Sigmoid colon (tissue), 7 donors: ENCODE data around the gene OR2V2. TPM values are rescaled to one million over a fixed set of nuclear protein-coding genes. Genes with fewer than 3 reads are reported as not detected.

Source experiments
- DNase-seq: peaks from one replicate; pipeline ENCODE4 v3.0.0-alpha.2; 2019
- H3K27ac ChIP-seq, 4 donors: fragments of 200-600 bp; sonication (generic); one replicate each; pipeline ENCODE4 v1.5.1; 2016 to 2019; ENCODE audit warnings: mild to moderate bottlenecking in 1 of 4
- H3K27me3 ChIP-seq, 3 donors: fragments of 200-600 bp; sonication (generic); one replicate each; pipeline ENCODE4 v1.5.1; 2019; ENCODE audit warnings: mild to moderate bottlenecking in 1 of 3
- H3K36me3 ChIP-seq, 4 donors: fragments of 200-600 bp; sonication (generic); one replicate each; pipeline ENCODE4 v1.5.1; 2016 to 2019
- H3K4me1 ChIP-seq, 4 donors: fragments of 200-600 bp; sonication (generic); one replicate each; pipeline ENCODE4 v1.5.1; 2017 to 2019
- H3K4me3 ChIP-seq, 4 donors: fragments of 200-600 bp; sonication (generic); one replicate each; pipeline ENCODE4 v1.5.1; 2017 to 2019; ENCODE audit warnings: mild to moderate bottlenecking in 2 of 4, moderate library complexity in 1 of 4
- H3K9me3 ChIP-seq, 4 donors: fragments of 200-600 bp in 3 of 4; sonication (generic) in 3 of 4; one replicate each; pipeline versions ENCODE4 v1.5.1 to v1.6.1; 2013 to 2019
- EP300 ChIP-seq, 4 donors: sonication (generic); formaldehyde crosslinking; IDR thresholded peaks; one replicate each; pipeline ENCODE4 v1.6.1; 2017; ENCODE audit warnings: antibody characterized with exemption in 4 of 4
- POLR2A ChIP-seq, 2 donors: fragments of 450-650 bp; IDR thresholded peaks; one replicate each; pipeline ENCODE4 v1.6.1; 2016; ENCODE audit warnings: antibody characterized with exemption in 2 of 2, mild to moderate bottlenecking in 2 of 2, moderate library complexity in 2 of 2
- POLR2AphosphoS5 ChIP-seq, 4 donors: sonication (generic); formaldehyde crosslinking; IDR thresholded peaks; one replicate each; pipeline ENCODE4 v1.6.1; 2017; ENCODE audit warnings: antibody characterized with exemption in 4 of 4
- WGBS, 2 donors: extraction: QIAGEN DNeasy Blood & Tissue Kit; methylation state at CpG; one replicate each; pipeline ENCODE4 v1.1.7; 2013; 5-methylcytosine and 5-hydroxymethylcytosine counted together
- intact Hi-C: fragments of 100-400 bp; cut with DNase I; formaldehyde crosslinking; loops from one replicate; pipeline ENCODE4 v1.15.1; 2023
- polyA plus RNA-seq, 3 donors: library from polyadenylated mRNA; stranded (reverse); fragments of 200-250 nt; gene quantifications; one replicate each; pipeline ENCODE4 v1.2.3, GENCODE V29; 2013
- total RNA-seq, 4 donors: library from RNA; depleted of rRNA; stranded (reverse); fragments of >200 nt; gene quantifications; one replicate each; pipeline ENCODE4 v1.1.0, GENCODE V29; 2016
- TF ChIP-seq, protein P1 (sequence below), 4 experiments: fragments of 450-650 bp in 3 of 4; fragments of 200-600 bp in 1 of 4; IDR thresholded peaks; one replicate each; pipeline ENCODE4 v1.5.1; 2016 to 2019; ENCODE audit warnings: antibody characterized with exemption in 4 of 4, mild to moderate bottlenecking in 3 of 4, moderate library complexity in 2 of 4
- donor health status: healthy with polysubstance abuse.
- donor health status: Bipolar disorder and iron deficiency.
- donor health status: healthy.

OR2V2 gene
- total and polyA plus RNA-seq, 7 donors, result not detected

DNA sequence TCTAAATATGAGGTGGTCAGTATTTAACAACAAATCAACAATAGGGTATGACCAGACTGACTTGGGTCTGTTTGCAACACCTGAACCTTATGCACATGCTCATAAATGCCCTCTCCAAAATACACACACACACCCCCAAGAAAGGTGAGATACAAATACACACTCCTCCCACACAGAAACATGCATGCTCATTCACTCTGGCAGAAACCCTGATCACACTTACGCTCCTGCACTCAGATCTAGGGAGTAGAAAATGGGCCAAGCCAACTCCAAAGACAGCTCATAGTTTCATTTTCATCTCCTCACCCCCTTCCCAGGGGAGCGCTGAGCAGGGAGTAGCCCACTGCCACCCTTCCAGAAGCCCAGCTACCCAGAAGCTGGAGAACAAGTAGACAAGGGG is 46.3 kb downstream of the OR2V2 start:
- intact Hi-C loops, result no loop called here

DNA sequence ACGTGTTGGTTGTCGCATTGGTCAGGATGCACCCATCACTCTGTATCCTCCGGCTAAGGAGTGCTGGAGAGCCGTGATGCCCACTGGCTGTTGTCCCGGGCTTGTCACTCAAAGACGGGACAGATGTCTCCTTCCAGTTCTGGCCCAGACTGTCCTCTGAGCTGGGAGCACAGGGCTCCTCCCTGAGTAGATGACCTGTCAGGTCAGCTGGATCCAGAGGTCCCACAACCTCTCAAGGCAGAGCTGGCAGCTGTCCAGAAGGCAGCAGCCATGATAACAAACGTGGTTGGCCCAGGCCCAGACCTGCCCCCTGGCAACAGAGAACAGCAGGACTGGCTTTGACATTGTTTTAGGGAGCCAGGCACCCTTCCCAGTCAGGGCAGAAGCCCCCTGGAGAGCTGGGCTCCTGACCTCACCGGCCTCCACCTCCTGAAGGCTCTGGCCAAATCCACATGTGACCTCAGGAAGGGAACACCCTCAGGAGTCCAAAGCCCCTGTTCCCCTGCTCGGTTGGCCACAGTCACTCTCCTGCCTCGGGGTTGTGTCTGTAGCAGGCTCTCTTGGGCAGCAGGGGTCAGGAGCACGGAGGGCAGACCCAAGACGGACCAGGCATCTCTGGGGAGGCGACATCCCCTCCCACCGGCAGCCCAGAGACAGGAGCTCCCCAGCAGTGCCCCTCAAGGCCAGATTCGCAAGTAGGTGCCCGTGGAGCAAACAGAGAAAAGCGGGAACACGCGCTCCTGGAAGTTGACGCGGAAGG is 47.3 kb downstream of the OR2V2 start:
- Histone ChIP-seq H3K27me3 (no peaks in the 10 kb centered on the region), H3K4me1 (peaks cover 0 to 25% (median 8%) of the 10 kb centered on the region in 4 donors), H3K9me3 (no peaks in the 10 kb centered on the region), H3K36me3 (no peaks in the 10 kb centered on the region), H3K27ac (no peak overlapping the region), H3K4me3 (no peak overlapping the region)
- 80 to 88% methylated on average over 21 of the region's 21 CpGs for WGBS, 2 donors
- intact Hi-C loops, result no loop called here
- no peak for DNase-seq
- TF ChIP-seq POLR2A (IDR thresholded peaks at IDR 0.05) (no peak), POLR2AphosphoS5 (IDR thresholded peaks at IDR 0.05) (no peak), EP300 (IDR thresholded peaks at IDR 0.05) (no peak)
- TF ChIP-seq, protein P1, sequence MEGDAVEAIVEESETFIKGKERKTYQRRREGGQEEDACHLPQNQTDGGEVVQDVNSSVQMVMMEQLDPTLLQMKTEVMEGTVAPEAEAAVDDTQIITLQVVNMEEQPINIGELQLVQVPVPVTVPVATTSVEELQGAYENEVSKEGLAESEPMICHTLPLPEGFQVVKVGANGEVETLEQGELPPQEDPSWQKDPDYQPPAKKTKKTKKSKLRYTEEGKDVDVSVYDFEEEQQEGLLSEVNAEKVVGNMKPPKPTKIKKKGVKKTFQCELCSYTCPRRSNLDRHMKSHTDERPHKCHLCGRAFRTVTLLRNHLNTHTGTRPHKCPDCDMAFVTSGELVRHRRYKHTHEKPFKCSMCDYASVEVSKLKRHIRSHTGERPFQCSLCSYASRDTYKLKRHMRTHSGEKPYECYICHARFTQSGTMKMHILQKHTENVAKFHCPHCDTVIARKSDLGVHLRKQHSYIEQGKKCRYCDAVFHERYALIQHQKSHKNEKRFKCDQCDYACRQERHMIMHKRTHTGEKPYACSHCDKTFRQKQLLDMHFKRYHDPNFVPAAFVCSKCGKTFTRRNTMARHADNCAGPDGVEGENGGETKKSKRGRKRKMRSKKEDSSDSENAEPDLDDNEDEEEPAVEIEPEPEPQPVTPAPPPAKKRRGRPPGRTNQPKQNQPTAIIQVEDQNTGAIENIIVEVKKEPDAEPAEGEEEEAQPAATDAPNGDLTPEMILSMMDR (IDR thresholded peaks at IDR 0.05), result no peak

More for the DNA sequence above, 46.3 kb downstream of the OR2V2 start:
- H3K27me3 ChIP-seq, result no peaks in the 10 kb centered on the region
- DNase-seq, result no peak
- H3K36me3 ChIP-seq, result no peaks in the 10 kb centered on the region
- H3K4me3 ChIP-seq, result no peak overlapping the region
- H3K4me1 ChIP-seq, result peaks cover 2 to 33% (median 8%) of the 10 kb centered on the region in 4 donors
- TF ChIP-seq EP300 (IDR thresholded peaks at IDR 0.05) (no peak), POLR2A (IDR thresholded peaks at IDR 0.05) (no peak), POLR2AphosphoS5 (IDR thresholded peaks at IDR 0.05) (no peak)
- TF ChIP-seq, protein P1 (IDR thresholded peaks at IDR 0.05), result no peak
- H3K9me3 ChIP-seq, result no peaks in the 10 kb centered on the region
- WGBS, 2 donors, result 56 to 98% methylated on average over 2 of the region's 2 CpGs
- no peak overlapping the region for H3K27ac ChIP-seq

DNA sequence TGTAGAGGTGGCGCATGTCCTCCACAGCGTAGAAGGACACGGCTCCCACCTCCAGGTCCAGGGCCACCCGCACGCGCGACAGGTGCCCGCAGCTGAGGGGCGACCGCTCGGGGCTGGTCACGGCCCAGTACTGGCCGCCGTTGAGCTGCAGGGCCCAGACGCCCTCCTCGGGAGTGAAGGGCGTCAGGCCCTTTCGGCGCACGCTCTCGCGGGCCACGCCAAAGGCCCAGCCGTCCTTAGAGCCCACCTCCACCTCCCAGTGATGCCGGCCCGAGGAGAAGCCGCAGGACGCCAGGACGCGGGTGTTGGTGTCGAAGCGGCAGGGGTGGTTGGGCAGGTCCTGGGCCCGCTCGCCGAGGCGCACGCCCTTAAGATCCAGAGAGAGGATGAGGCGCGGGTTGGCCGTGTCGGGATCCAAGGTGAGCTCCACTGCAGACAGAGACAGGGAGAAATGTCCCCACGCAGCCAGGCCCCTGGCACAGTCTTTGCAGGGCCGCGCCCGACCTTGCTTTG is 47.9 kb downstream of the OR2V2 start:
- DNase-seq, result no peak
- Histone ChIP-seq H3K36me3 (no peaks in the 10 kb centered on the region), H3K27me3 (no peaks in the 10 kb centered on the region), H3K27ac (no peak overlapping the region), H3K4me3 (no peak overlapping the region), H3K4me1 (peaks cover 0 to 18% (median 8%) of the 10 kb centered on the region in 4 donors), H3K9me3 (no peaks in the 10 kb centered on the region)
- intact Hi-C loops, result no loop called here
- WGBS, 2 donors, result 81 to 94% methylated on average over 45 of the region's 45 CpGs
- TF ChIP-seq POLR2AphosphoS5 (IDR thresholded peaks at IDR 0.05), result no peak
- TF ChIP-seq POLR2A (IDR thresholded peaks at IDR 0.05), result no peak
- TF ChIP-seq, protein P1 (IDR thresholded peaks at IDR 0.05), result no peak
- no peak for TF ChIP-seq EP300 (IDR thresholded peaks at IDR 0.05)

DNA sequence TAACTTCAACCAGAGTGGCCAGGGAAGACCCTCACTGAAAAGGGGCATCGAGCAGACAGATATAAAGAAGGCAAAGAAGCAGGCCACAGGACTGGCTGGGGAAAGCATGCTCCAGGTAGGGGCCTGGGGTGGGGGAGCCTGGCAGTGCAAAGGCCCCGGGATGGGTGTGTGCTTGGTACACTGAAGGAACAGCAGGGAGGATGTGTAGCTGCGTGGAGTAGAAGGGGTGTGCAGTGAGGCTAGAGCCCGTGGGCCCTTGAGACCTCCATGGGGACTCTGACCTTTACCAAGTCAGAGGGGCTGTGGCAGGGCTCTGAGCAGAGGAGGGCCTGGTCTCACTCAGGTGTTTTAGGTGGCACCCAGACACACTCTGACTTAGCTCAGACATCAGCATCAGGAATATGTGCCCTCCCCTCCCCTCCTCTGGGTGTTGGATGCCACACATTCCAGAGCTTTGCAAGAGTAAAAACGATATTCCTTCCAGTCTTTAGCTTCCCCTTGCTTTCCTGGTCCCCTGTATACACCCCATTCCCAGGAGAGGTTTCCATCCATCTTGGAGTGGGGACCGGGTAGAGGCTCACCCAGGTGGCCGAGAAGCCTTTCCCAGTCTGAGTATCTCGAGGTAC is 50.1 kb downstream of the OR2V2 start:
- intact Hi-C loops, result no loop called here
- no peak overlapping the region for H3K27ac ChIP-seq
- no peak overlapping the region for H3K4me3 ChIP-seq
- no peaks in the 10 kb centered on the region for H3K27me3 ChIP-seq
- TF ChIP-seq EP300 (IDR thresholded peaks at IDR 0.05) (no peak), POLR2A (IDR thresholded peaks at IDR 0.05) (no peak), POLR2AphosphoS5 (IDR thresholded peaks at IDR 0.05) (no peak)
- TF ChIP-seq, protein P1 (IDR thresholded peaks at IDR 0.05), result no peak
- H3K36me3 ChIP-seq, result no peaks in the 10 kb centered on the region
- H3K9me3 ChIP-seq, result no peaks in the 10 kb centered on the region
- 73 to 77% methylated on average over 8 of the region's 8 CpGs for WGBS, 2 donors
- peaks cover 0 to 6% (median 3%) of the 10 kb centered on the region in 4 donors for H3K4me1 ChIP-seq
- no peak for DNase-seq
